Fibroblast of the conjunctiva (primary cell): Measurements from ENCODE around the gene LCE3C.
"Not testable (repeated sequence)": the region's sequence is repeated elsewhere in the genome, so short reads cannot be mapped to it uniquely, and the experiment has no call there.

Source experiments
- DNase-seq: peaks from one replicate; pipeline ENCODE4 v3.0.0-alpha.2; 2010; ENCODE audit warnings: low read depth

LCE3C gene

GRCh38 chr1:152599934-152600333 is at the start of gene LCE3C:
LCE3C (plus strand) TSS chr1:152600234; CDS start chr1:152600732, 498 bp downstream.
- no peak for DNase-seq

GRCh38 chr1:152565115-152565514 is 34.9 kb upstream of the LCE3C start:
- no peak for DNase-seq

GRCh38 chr1:152565535-152566215 is 34.4 kb upstream of the LCE3C start:
- no peak for DNase-seq

GRCh38 chr1:152566681-152567080 is 33.4 kb upstream of the LCE3C start, which contains the start of gene LCE3E:
LCE3E (minus strand) TSS chr1:152566780; CDS start chr1:152566208, 572 bp downstream.
- DNase-seq, result no peak

- no peak for DNase-seq
Observed at GRCh38 chr1:152577168-152577567, 22.9 kb upstream of the LCE3C start.

- DNase-seq, result not testable (repeated sequence)
Observed at GRCh38 chr1:152579526-152579925, 20.5 kb upstream of the LCE3C start.

- no peak for DNase-seq
Observed at GRCh38 chr1:152580433-152580832, 19.6 kb upstream of the LCE3C start, which contains the start of gene LCE3D. LCE3D (minus strand) TSS chr1:152580516; CDS start chr1:152579936, 580 bp downstream.

- DNase-seq, result no peak
Observed at GRCh38 chr1:152582647-152583046, 17.4 kb upstream of the LCE3C start.

- no peak for DNase-seq
Observed at GRCh38 chr1:152585586-152585985, 14.4 kb upstream of the LCE3C start.

GRCh38 chr1:152596986-152597385 is 3.0 kb upstream of the LCE3C start:
- DNase-seq, result no peak

- no peak for DNase-seq
Observed at GRCh38 chr1:152613511-152613910, 13.5 kb downstream of the LCE3C start, which contains the start of gene LCE3B. LCE3B (plus strand) TSS chr1:152613811; CDS start chr1:152613811, 0 bp downstream.

- no peak for DNase-seq
Observed at GRCh38 chr1:152621993-152622392, 22.0 kb downstream of the LCE3C start.

GRCh38 chr1:152622803-152623202 is 22.8 kb downstream of the LCE3C start, which contains the start of gene LCE3A:
LCE3A (minus strand) TSS chr1:152623103; CDS start chr1:152623103, 0 bp downstream.
- no peak for DNase-seq

- DNase-seq, result no peak
Observed at GRCh38 chr1:152623203-152623844, 23.3 kb downstream of the LCE3C start.

- DNase-seq, result no peak
Observed at GRCh38 chr1:152626744-152627143, 26.7 kb downstream of the LCE3C start.

GRCh38 chr1:152630596-152630995 is 30.6 kb downstream of the LCE3C start:
- no peak for DNase-seq

- DNase-seq, result no peak
Observed at GRCh38 chr1:152640351-152640750, 40.3 kb downstream of the LCE3C start.

- no peak for DNase-seq
Observed at GRCh38 chr1:152643945-152644344, 43.9 kb downstream of the LCE3C start.

- DNase-seq, result no peak
Observed at GRCh38 chr1:152645146-152645545, 45.1 kb downstream of the LCE3C start.

GRCh38 chr1:152646656-152647055 is 46.6 kb downstream of the LCE3C start:
- no peak for DNase-seq
